Muscle layer of colon (tissue), 2 donors: Measurements from ENCODE around the gene CLMN.

Source experiments
- H3K27ac ChIP-seq: one replicate; pipeline ENCODE4 v1.7.0; 2013; ENCODE audit warnings: low read depth, mild to moderate bottlenecking, low read length, moderate library complexity
- H3K27me3 ChIP-seq, 2 donors: one replicate each; pipeline ENCODE4 v1.7.0; 2013; ENCODE audit warnings: low read length in 2 of 2, mild to moderate bottlenecking in 2 of 2; ENCODE audit not compliant: insufficient read depth in 2 of 2, control insufficient read depth in 1 of 2
- H3K36me3 ChIP-seq: one replicate; pipeline ENCODE4 v1.7.0; 2013; ENCODE audit warnings: mild to moderate bottlenecking, low read length; ENCODE audit not compliant: insufficient read depth
- H3K4me1 ChIP-seq: one replicate; pipeline ENCODE4 v1.7.0; 2013; ENCODE audit warnings: mild to moderate bottlenecking, low read length; ENCODE audit not compliant: insufficient read depth
- H3K4me3 ChIP-seq, 2 donors: one replicate each; pipeline ENCODE4 v1.7.0; 2013; ENCODE audit warnings: low read length in 2 of 2, low read depth in 1 of 2, mild to moderate bottlenecking in 1 of 2, moderate library complexity in 1 of 2
- H3K9ac ChIP-seq: one replicate; pipeline ENCODE4 v1.7.0; 2013; ENCODE audit warnings: low read length
- H3K9me3 ChIP-seq: one replicate; pipeline ENCODE4 v1.7.0; 2013; ENCODE audit warnings: mild to moderate bottlenecking, low read length
- donor health status: abdominal sarcoma.
- donor health status: Adenocarcinoma of cecum.

CLMN gene

GRCh38 chr14:95253039-95253630 lies 66.6 kb downstream of the CLMN start:
- no peak overlapping the region for H3K27ac ChIP-seq
- no peaks in the 10 kb centered on the region for H3K27me3 ChIP-seq
- no peak overlapping the region for H3K9ac ChIP-seq
- no peaks in the 10 kb centered on the region for H3K36me3 ChIP-seq
- H3K4me3 ChIP-seq, result no peak overlapping the region
- no peaks in the 10 kb centered on the region for H3K4me1 ChIP-seq
- H3K9me3 ChIP-seq, result no peaks in the 10 kb centered on the region

- no peaks in the 10 kb centered on the region for H3K36me3 ChIP-seq
- no peaks in the 10 kb centered on the region for H3K4me1 ChIP-seq
- no peak overlapping the region for H3K27ac ChIP-seq
- no peak overlapping the region for H3K4me3 ChIP-seq
- no peak overlapping the region for H3K9ac ChIP-seq
- no peaks in the 10 kb centered on the region for H3K27me3 ChIP-seq
- no peaks in the 10 kb centered on the region for H3K9me3 ChIP-seq
Observed at GRCh38 chr14:95252219-95252618, 67.5 kb downstream of the CLMN start.

- Histone ChIP-seq H3K9me3 (no peaks in the 10 kb centered on the region), H3K27me3 (no peaks in the 10 kb centered on the region), H3K36me3 (no peaks in the 10 kb centered on the region), H3K27ac (no peak overlapping the region), H3K9ac (no peak overlapping the region), H3K4me1 (no peaks in the 10 kb centered on the region), H3K4me3 (no peak overlapping the region)
Observed at GRCh38 chr14:95250936-95251335, 68.8 kb downstream of the CLMN start.

GRCh38 chr14:95250140-95250769 lies 69.5 kb downstream of the CLMN start:
- Histone ChIP-seq H3K27me3 (no peaks in the 10 kb centered on the region), H3K36me3 (no peaks in the 10 kb centered on the region), H3K9ac (no peak overlapping the region), H3K27ac (no peak overlapping the region), H3K4me3 (no peak overlapping the region), H3K9me3 (no peaks in the 10 kb centered on the region), H3K4me1 (no peaks in the 10 kb centered on the region)

- no peak overlapping the region for H3K27ac ChIP-seq
- no peak overlapping the region for H3K4me3 ChIP-seq
- H3K27me3 ChIP-seq, result no peaks in the 10 kb centered on the region
- H3K36me3 ChIP-seq, result no peaks in the 10 kb centered on the region
- no peaks in the 10 kb centered on the region for H3K9me3 ChIP-seq
- no peaks in the 10 kb centered on the region for H3K4me1 ChIP-seq
- H3K9ac ChIP-seq, result no peak overlapping the region
Observed at GRCh38 chr14:95248432-95248831, 71.3 kb downstream of the CLMN start.

GRCh38 chr14:95246870-95247269 lies 72.8 kb downstream of the CLMN start:
- no peaks in the 10 kb centered on the region for H3K36me3 ChIP-seq
- no peaks in the 10 kb centered on the region for H3K9me3 ChIP-seq
- H3K4me3 ChIP-seq, result no peak overlapping the region
- no peak overlapping the region for H3K27ac ChIP-seq
- H3K9ac ChIP-seq, result no peak overlapping the region
- H3K4me1 ChIP-seq, result no peaks in the 10 kb centered on the region
- no peaks in the 10 kb centered on the region for H3K27me3 ChIP-seq

- Histone ChIP-seq H3K4me1 (no peaks in the 10 kb centered on the region), H3K36me3 (no peaks in the 10 kb centered on the region), H3K27me3 (no peaks in the 10 kb centered on the region), H3K9ac (no peak overlapping the region), H3K9me3 (no peaks in the 10 kb centered on the region), H3K27ac (no peak overlapping the region), H3K4me3 (no peak overlapping the region)
Observed at GRCh38 chr14:95245334-95245733, 74.4 kb downstream of the CLMN start.

GRCh38 chr14:95244587-95244986 lies 75.1 kb downstream of the CLMN start:
- no peak overlapping the region for H3K27ac ChIP-seq
- no peak overlapping the region for H3K9ac ChIP-seq
- H3K4me1 ChIP-seq, result no peaks in the 10 kb centered on the region
- H3K9me3 ChIP-seq, result no peaks in the 10 kb centered on the region
- H3K36me3 ChIP-seq, result no peaks in the 10 kb centered on the region
- H3K27me3 ChIP-seq, result no peaks in the 10 kb centered on the region
- H3K4me3 ChIP-seq, result no peak overlapping the region

- Histone ChIP-seq H3K36me3 (no peaks in the 10 kb centered on the region), H3K27me3 (no peaks in the 10 kb centered on the region), H3K4me1 (no peaks in the 10 kb centered on the region), H3K9ac (no peak overlapping the region), H3K4me3 (no peak overlapping the region), H3K9me3 (no peaks in the 10 kb centered on the region), H3K27ac (no peak overlapping the region)
Observed at GRCh38 chr14:95242870-95243269, 76.8 kb downstream of the CLMN start.

- H3K36me3 ChIP-seq, result no peaks in the 10 kb centered on the region
- H3K27me3 ChIP-seq, result no peaks in the 10 kb centered on the region
- no peak overlapping the region for H3K9ac ChIP-seq
- H3K27ac ChIP-seq, result no peak overlapping the region
- no peak overlapping the region for H3K4me3 ChIP-seq
- no peaks in the 10 kb centered on the region for H3K9me3 ChIP-seq
- H3K4me1 ChIP-seq, result no peaks in the 10 kb centered on the region
Observed at GRCh38 chr14:95240859-95241813, 78.6 kb downstream of the CLMN start.

GRCh38 chr14:95238487-95239298 lies 81.0 kb downstream of the CLMN start:
- Histone ChIP-seq H3K27me3 (no peaks in the 10 kb centered on the region), H3K9ac (no peak overlapping the region), H3K4me1 (peaks cover 4% of the 10 kb centered on the region), H3K36me3 (no peaks in the 10 kb centered on the region), H3K27ac (no peak overlapping the region), H3K4me3 (no peak overlapping the region), H3K9me3 (no peaks in the 10 kb centered on the region)
